Epithelial cell of prostate (primary cell): ENCODE measurements around the gene CBX2.

Experiments
- DNase-seq: peaks from one replicate; pipeline ENCODE4 v3.0.0-alpha.2; 2011; ENCODE audit warnings: low read depth, low spot score
- H3K27ac ChIP-seq: fragments of 450-650 bp; 2 replicates; pipeline ENCODE4 v1.5.1; 2017; ENCODE audit warnings: mild to moderate bottlenecking

CBX2 gene

DNA sequence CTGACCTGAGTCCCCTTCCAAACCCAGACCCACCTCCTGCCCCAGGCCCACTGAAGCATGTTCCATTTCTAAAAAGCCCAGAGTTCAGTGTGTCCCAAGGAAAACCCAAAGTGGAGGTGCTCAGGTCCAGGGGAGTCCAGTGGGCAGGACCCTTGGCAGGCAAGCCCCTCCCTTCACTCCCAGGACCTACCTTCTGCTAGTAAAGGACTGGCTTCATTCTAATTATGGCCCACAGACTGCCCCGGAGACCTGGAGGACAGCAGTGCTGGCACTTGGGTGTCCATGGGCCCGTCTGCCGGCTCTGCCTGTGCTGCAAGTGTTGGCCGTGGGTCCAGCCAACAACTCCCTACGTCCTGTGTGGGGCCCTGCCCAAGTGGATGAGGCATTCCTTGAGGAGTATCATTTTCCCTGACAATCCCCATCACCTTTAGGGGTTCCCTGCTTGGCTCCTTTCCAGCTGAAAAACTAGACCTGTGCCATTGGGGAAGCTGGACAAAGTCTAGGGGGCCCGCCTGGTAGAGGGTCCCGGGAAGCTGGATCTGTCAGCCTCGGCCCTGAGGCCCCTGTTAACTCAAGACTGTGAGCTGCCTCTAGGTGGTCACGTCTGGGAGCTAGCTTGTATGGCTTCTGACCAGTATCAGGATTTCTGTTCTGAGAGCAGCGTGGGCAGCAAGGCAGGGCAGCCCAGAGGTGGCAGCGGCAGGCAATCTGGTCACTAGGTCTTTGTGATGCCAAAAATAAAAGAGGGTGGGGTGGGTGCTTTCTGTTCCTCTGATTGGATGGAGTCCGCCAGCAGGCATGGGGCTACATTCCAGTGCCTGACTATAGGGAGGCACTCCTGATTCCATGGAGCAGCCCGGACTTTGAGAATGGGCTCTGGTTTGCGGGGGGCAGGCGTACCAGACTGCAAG lies 8.2 kb downstream of the CBX2 start:
- DNase-seq, result no peak

DNA sequence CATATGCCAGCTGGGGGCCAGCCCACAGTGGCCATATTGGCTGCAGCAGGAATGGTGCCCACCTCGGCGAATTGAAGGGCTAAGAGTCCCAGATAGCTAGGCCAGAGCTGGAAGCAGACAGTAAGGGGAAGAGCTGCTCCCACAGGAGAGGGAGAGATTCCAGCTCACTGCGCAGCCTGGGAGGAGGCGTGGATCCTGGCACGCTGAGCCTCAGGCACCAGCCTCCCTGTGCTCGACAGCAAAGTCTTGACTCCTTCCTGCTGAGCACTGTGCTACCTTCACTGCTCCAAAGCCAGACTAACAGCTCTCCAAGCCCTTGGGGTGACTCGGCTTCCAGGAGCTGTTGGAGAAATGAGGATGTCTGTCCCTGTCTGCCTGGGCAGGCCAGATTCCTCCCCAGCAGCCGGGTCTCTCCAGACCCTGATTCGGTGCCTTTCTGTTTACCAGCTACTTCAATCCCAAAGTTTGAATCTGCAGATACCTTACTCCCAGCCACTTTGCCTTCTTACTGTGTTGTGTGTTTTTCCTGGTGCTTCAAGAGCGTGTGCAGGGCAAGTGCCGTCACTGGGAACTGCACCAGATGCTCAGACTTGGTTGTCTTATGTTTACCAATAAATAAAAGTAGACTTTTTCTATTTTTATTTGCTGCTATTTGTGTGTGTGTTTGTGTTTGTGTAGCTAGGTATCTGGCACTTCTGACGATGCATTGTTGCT lies 9.1 kb downstream of the CBX2 start:
- no peak for DNase-seq
- H3K27ac ChIP-seq, result no peak overlapping the region

More for the DNA sequence above, 8.2 kb downstream of the CBX2 start:
- no peak overlapping the region for H3K27ac ChIP-seq

GRCh38 chr17:79788455-79788854 lies 10.5 kb downstream of the CBX2 start:
- no peak overlapping the region for H3K27ac ChIP-seq
- no peak for DNase-seq

DNA sequence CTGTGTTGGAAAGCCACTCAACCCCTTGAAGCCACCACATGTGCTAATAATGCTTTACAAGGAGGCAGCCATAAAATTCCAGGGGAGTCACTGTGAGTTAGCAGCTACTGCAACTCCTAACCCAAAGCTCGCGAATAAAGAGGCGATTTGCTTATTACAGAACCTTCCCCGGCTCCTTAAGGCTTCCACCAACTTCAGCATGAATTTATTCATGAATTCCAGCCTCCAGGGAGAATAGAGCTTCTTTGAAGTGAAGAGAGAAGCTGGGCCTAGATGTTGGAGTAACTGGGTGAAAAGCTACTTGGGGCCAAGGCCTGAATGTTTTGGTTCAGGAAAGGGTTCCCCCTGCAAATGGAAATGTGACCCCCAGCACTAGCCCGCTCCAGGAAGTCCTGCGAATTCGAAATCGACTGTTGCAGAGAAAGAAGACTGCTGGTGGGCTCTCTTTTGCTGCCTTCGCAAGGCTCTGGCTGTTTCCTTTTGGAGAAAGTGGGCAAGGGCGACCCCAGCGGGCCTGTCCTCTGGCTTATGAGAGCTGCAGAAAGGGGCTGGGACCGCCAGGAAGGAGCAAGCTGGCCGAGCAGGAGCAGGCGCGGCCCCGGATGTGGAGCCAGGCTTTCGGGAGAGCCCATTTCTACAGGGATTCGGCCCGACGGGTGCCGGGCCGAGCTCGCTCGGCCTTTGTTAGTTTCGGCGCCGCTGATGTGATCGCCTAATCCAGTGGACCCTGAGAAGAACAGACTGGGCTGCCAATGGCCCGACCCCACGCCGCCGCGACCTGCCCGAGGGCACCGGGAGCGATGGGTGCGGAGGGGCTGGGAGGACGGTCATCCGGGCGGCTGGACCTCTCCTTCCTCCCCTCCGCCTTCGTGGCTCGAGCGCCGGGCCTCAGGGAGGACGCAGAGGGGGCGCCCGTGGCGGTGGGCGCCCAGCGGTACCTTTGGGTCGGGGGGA lies 11.3 kb downstream of the CBX2 start:
- DNase-seq, result no peak
- H3K27ac ChIP-seq, result no peak overlapping the region

DNA sequence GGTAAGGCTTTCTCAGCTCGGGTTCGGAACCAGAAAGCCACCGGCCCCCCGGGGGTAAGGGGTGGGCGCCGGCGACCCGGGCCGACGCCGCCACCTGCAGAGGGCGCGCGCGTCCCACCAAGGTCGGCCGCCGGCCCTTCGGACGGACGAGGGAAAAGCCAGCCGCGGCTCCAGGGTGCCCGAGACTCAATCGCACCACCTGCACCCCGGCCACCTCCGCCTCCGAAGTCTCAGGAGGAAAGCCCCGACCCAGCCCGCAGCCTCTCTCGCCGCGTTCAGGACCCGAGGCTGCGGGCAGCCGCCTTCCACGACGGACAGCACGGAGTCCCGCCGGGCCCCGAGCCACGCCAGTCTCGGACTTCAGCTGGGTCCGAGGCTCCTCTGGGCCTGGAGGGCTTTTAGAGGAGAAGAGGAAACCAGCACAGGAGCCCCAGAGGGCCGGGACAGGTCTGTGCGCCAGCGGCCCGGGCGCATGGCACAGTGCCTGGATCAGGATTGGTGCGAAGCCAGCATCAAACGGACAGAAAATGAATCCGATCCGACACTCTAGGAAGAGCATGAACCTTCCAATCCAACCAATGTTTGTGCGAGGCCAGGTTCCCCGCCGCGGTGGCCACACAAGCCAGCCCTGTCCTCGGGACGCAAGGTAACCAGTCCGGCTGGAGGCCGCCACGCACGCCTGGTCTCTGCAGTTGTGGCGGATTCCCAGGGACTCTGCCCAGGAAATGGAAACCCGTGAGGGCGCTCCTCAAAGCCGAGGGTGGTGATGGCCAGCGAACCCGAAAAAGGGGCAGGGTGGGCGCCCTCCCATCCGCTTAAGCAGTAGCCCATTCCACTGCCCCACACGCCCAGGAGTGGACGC lies 12.2 kb downstream of the CBX2 start:
- no peak for DNase-seq
- no peak overlapping the region for H3K27ac ChIP-seq

DNA sequence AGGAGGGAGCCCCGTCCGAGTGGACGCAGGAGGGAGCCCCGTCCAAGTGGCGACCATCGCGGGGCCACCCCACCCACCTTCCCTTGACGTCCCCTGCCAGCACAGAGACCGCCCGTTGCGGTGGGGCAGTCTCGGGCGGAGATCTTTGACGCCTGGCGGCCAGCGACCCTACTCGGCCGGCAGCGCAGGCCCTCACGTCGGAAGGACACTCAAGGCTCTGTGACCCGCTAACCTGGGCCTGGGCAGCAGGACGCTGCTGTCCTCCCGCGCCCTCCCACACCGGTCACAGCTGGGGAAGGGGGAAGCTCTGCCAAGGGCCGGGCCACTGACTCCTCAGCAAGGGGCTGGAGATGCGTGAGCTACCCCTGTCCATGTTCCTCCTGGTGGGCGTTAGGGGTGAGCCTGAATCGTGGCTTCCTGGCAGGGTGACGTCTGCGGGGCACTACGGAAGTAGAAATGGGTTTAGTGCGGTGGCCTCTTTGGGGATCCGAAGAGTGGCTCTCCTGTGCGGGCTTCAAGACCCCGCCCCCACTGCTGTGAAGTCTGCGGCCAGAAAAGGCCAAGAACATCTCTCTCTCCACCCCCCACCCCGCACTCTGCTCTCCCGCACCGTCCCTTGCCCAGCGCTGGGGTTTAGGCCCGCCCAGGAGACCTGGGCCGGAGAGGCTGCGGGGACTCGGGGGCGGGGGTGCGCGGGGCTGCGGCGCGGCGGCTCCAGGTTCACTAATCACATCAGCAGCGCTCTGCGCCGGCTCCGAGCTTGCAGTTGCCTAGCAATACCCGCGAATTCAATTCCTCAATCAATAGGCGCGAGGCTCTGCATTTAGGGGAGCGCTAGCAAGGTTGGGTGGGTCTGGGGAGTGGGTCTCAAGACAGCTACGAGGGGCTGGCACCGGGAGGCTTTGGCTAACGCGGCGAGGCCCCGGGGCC lies 13.1 kb downstream of the CBX2 start:
- no peak for DNase-seq
- H3K27ac ChIP-seq, result no peak overlapping the region

DNA sequence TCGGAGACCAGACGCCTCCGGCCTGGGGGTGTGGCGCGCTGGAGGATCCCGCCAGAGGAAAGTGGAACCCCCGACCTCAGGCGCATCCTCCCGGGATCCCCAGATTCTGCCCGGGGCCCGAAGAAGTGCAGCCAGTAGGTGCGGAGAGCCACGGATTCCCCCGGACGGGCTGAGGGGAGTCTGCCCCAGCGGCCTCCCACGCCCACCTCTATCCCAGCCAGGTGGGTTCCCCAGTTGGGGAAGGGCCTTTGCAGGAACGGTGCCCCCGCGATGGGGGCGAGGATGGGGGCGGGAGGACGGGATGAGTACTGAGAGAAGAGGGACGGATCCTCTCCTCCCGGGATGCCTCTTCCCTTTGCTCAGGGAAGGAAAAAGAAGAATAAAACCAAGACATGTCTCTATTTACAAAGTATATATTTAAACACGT lies 13.8 kb downstream of the CBX2 start:
- no peak for DNase-seq
- H3K27ac ChIP-seq, result no peak overlapping the region

- no peak for DNase-seq
- H3K27ac ChIP-seq, result no peak overlapping the region
Measured at GRCh38 chr17:79792341-79792871, 14.5 kb downstream of the CBX2 start.

DNA sequence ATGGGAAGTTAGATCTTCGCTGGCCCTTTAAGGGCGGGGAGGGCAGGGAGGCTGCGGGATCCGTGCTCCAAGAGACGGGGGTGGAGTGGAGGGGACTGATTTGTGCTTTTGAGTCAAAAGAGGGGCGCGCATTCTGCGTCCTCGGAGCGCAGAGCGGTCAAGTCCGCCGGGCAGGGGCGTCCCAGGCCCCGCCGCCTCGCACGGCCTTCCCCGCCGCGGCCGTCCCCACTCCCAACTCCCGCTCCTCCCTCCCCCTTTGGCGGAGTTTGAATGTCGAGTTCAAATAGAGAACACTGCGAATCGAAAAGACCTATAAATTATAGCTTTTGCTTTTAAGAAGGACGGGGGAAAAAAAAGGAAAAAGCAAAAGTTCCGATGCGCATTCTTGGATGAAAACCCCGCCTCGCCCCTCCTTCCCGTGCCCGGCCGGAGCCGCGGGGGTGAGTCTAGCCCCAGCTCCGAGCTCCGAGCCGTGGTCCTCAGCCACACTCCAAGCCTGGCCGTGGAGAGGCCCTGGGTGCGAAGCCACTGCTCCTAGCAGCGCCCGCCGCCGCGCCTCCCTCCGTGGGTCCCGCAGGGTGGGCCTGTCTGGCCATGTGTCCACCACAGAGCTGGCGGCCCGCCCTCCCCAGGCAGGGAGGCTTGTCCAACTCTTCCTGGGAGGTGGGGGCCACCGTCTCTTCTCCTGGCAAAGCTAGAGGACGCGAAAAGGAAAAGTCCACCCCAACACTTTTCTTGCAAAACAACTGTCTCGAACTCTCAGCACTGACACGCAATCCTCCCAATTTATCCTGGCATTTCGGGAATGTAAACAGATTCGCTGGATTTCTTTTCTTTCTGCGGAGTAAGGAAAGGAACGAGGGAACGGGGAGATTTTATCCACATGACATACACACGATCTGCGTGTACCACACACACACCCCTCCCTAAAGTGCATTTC lies 15.3 kb downstream of the CBX2 start:
- no peak overlapping the region for H3K27ac ChIP-seq
- DNase-seq, result no peak

DNA sequence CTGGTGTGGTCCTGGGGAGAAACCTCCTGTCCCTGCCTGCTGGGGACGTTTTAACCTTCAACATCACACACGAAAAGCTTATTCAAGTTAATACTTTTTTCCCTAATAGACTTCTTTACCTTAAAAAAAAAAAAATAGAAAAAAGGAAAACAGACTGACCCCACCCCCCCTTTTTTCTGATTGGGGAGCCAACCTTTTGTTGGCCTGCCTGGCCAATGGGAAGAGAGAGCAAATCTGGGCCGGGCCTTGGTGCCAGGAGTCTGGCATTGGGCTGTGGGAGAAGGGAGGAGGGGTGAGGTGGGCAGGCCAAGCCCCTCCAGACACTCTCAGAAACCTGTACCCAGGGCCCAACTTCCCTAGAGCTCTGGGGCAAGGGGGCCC lies 16.0 kb downstream of the CBX2 start:
- H3K27ac ChIP-seq, result no peak overlapping the region
- DNase-seq, result no peak

DNA sequence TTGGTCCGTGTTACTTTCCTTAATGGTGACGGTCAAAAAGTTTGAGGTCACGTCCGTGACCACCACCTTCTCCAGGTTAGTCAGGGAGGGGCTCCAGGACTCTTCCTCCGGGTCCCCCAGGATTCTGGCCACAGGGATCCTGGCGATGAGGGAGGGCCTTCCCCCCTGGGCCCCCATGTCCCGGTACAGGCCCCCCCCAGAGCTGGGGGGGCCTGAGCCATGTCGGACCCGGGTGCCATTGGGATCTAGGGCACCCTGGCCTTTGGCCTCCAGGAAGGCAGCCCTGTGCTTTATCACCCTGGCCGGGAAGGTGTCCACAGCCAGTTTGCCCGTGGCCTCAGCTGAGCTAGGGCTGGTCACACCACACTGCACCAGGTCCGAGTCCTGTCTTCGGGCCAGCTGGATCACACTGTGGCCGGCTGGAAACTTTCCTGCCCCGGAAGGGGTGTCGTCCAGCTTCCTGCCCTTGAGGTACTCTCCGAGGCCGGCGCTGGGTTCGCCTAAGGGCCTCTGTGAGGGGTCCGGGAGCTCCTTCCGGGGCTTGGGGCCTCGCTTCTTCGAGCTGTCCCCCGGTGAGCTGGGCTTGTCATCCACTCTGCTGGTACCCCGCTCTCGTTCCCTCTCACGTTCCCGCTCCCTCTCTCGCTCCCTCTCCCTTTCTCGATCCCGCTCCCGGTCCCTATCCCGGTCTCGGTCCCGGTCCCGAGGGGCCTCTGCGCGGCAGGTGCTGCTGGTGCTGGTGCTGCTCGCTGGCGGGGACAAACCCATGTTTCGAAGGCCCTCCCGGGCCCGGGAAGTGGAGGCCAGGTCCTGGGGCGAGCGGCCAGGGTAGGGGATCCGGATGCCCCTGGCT lies 16.9 kb downstream of the CBX2 start:
- DNase-seq, result no peak
- H3K27ac ChIP-seq, result no peak overlapping the region

DNA sequence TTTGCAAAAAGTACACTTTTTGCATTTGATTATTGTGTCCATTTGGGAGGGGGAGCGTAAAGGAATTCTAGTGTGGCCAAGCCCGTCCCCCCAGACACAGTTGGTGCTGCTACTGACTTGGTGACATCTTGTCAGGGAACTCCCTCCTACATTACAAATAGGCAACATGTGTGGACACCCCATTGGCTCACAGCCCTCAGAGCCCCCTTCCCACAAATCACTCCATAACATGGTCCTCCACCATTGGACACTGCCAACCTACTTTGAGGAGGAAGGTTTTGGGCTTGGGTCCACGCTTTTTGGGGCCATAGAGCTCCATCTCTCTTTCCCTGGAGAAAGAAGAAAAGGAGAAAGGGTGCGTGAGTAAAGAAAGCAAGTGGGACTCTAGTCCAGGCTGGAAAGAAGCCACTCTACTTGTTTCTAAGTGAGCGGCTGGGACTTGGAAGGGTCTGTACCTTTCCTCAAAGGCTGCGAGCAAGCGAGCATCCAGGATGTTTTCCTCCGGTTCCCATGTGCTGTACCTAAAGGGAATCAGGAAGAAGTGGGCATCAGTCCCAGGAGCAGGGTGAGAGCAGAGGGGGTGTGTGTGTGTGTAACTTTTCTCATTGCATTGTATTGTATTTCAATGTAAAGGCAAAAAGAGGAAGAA lies 18.0 kb downstream of the CBX2 start:
- no peak overlapping the region for H3K27ac ChIP-seq
- DNase-seq, result no peak

GRCh38 chr17:79796444-79796762 lies 18.5 kb downstream of the CBX2 start:
- H3K27ac ChIP-seq, result peak overlapping the region; percentile 41
- DNase-seq, result no peak

DNA sequence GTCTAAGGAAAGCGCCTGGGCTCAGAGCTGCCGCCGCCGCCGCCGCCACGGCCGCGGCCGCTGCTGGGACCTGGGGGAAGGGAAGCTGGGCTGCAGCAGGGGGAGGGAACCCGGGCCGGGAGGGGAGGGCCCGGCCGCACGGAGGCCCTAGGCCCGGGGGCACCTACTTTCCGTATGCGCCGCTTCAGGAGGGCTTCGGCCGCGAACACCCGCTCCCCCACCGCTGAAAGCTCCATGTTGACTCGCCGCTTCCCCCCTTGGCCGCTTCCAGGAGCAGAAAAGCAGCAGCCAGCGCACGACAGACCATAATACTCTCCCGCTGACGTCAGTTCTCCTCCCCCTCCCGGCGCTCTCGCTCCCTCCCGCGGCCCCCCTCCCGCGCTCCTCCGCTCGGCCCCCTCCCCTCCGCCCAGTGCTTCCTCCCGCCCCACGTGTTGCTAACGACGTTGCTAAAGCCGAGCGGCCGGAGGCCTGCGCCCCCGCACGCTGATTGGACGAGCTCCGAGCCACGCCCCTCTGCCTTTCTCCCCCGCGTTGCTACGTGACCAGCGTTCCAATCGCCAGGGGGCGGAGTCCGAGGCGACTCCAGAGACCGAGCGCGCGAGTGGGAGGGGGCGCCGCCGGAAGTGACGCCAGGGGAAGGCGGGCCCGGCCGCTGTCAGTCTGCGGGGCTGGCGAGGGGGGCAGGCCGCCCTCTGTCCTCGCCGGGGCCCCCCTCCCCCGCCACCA lies 19.0 kb downstream of the CBX2 start, which contains the start of gene CBX8:
CBX8 (minus strand) TSS at position 315 of the 729 bp plus-strand sequence; CDS start at position 236, 79 bp downstream.
- peak within 1 kb of the TSS; percentile 41 for H3K27ac ChIP-seq
- peak; percentile 94 for DNase-seq
